Measurements from ENCODE around the gene SAPCD2. TPM values are rescaled to one million over a fixed set of nuclear protein-coding genes. Genes with fewer than 3 reads are reported as not detected.

Gene SAPCD2
- polyA plus RNA-seq, 1 donor from 2014 or later: 0.22 TPM

DNA sequence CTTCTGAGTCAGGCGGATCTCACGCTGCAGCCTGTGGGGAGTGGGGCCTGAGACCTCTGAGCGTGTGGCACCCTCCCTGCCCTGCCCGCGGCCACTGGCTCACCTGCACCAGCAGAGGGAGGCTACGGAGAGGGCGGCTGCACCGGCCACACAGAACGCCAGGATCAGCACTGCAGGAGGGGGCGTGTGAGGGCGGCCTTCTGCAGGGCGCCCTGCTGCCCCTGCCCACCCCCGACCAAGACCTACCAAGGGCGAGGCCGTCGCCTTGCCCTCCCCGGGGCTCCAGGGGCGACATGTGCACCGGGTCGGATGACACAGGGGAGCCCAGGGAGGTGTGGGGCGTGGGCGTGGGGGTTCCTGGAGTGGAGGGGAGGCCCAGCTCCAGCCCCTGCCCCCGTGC is 29.8 kb downstream of the SAPCD2 start:
- Histone ChIP-seq H2AFZ (ENCODE audit: low read depth, low read length) (no peak overlapping the region), H3K9me3 (ENCODE audit: low read length) (no peaks in the 10 kb centered on the region), H3F3A (ENCODE audit: insufficient read depth, low read length, poor library complexity, severe bottlenecking) (no peaks in the 10 kb centered on the region)

DNA sequence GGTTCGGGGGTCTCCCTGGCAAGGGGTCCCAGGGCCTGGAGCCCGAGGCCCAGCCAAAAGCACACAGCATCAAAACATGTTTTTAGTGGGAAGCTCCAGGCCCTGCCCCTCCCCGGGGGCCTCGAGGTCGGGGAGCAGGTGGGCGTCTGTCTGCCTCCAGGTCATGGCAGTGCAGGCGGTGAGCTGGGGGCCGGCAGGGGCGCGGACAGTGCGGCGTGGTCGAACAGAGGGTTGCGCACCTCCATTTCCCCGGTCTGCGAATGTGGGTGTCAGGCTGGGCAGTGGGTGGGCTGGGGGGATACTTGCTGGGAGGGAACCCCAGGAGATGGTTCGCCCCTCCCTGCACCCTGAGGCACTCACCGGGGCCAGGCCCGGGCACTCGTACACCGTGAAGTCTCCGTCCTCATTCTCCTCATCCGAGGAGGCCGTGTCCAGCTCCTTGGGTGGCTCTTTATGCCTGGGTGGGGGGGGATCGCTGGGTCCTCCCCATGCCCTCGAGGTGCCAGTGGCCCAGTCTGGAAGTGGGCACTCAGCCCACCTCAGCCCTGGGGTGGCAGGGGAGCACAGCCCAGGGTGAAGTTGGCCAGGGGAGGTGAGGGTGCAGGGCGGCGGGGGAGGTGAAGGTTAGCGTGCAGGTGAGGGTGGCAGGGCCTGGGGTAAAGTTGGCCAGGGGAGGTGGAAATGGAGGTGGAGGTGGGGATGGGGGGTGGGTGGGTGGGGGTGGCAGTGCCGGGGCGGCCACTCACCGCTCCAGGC is 30.6 kb downstream of the SAPCD2 start:
- Histone ChIP-seq H2AFZ (ENCODE audit: low read depth, low read length) (no peak overlapping the region), H3K27me3 (ENCODE audit: insufficient read depth, low read depth, low read length) (no peaks in the 10 kb centered on the region), H3K9me2 (ENCODE audit: insufficient read depth, low read length) (no peaks in the 10 kb centered on the region), H3K4me2 (ENCODE audit: low read length) (no peak overlapping the region), H3K36me3 (ENCODE audit: insufficient read depth, low read length) (no peaks in the 10 kb centered on the region), H3F3A (ENCODE audit: insufficient read depth, low read length, poor library complexity, severe bottlenecking) (no peaks in the 10 kb centered on the region), H3K9ac (ENCODE audit: low read length) (no peak overlapping the region), H4K20me1 (ENCODE audit: insufficient read depth) (peaks cover 8% of the 10 kb centered on the region), H3K4me3 (ENCODE audit: low read length) (no peak overlapping the region), H3K79me2 (replicated peaks; ENCODE audit: insufficient read depth, low read length) (peaks cover 14% of the 10 kb centered on the region), H3K9me3 (ENCODE audit: low read length) (no peaks in the 10 kb centered on the region), H3K27ac (ENCODE audit: low read length) (no peak overlapping the region)
- TF ChIP-seq EP300 (conservative IDR thresholded peaks at IDR 0.05; ENCODE audit: poor library complexity, severe bottlenecking): no peak
- TF ChIP-seq, protein P1, sequence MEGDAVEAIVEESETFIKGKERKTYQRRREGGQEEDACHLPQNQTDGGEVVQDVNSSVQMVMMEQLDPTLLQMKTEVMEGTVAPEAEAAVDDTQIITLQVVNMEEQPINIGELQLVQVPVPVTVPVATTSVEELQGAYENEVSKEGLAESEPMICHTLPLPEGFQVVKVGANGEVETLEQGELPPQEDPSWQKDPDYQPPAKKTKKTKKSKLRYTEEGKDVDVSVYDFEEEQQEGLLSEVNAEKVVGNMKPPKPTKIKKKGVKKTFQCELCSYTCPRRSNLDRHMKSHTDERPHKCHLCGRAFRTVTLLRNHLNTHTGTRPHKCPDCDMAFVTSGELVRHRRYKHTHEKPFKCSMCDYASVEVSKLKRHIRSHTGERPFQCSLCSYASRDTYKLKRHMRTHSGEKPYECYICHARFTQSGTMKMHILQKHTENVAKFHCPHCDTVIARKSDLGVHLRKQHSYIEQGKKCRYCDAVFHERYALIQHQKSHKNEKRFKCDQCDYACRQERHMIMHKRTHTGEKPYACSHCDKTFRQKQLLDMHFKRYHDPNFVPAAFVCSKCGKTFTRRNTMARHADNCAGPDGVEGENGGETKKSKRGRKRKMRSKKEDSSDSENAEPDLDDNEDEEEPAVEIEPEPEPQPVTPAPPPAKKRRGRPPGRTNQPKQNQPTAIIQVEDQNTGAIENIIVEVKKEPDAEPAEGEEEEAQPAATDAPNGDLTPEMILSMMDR (IDR thresholded peaks at IDR 0.05; ENCODE audit: poor library complexity, severe bottlenecking): no peak
- no peak for TF ChIP-seq SMC3 (conservative IDR thresholded peaks at IDR 0.05; ENCODE audit: poor library complexity)
- no peak for TF ChIP-seq MXI1 (conservative IDR thresholded peaks at IDR 0.05; ENCODE audit: poor library complexity, severe bottlenecking)
- TF ChIP-seq RAD21 (conservative IDR thresholded peaks at IDR 0.05): no peak
- no peak for TF ChIP-seq EZH2 (IDR thresholded peaks at IDR 0.05; ENCODE audit: borderline replicate concordance, insufficient read depth, low read length, poor library complexity, severe bottlenecking)
- no peak for TF ChIP-seq TAF1 (IDR thresholded peaks at IDR 0.05; ENCODE audit: low read depth)
- TF ChIP-seq, protein P2, sequence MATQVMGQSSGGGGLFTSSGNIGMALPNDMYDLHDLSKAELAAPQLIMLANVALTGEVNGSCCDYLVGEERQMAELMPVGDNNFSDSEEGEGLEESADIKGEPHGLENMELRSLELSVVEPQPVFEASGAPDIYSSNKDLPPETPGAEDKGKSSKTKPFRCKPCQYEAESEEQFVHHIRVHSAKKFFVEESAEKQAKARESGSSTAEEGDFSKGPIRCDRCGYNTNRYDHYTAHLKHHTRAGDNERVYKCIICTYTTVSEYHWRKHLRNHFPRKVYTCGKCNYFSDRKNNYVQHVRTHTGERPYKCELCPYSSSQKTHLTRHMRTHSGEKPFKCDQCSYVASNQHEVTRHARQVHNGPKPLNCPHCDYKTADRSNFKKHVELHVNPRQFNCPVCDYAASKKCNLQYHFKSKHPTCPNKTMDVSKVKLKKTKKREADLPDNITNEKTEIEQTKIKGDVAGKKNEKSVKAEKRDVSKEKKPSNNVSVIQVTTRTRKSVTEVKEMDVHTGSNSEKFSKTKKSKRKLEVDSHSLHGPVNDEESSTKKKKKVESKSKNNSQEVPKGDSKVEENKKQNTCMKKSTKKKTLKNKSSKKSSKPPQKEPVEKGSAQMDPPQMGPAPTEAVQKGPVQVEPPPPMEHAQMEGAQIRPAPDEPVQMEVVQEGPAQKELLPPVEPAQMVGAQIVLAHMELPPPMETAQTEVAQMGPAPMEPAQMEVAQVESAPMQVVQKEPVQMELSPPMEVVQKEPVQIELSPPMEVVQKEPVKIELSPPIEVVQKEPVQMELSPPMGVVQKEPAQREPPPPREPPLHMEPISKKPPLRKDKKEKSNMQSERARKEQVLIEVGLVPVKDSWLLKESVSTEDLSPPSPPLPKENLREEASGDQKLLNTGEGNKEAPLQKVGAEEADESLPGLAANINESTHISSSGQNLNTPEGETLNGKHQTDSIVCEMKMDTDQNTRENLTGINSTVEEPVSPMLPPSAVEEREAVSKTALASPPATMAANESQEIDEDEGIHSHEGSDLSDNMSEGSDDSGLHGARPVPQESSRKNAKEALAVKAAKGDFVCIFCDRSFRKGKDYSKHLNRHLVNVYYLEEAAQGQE (IDR thresholded peaks at IDR 0.05; ENCODE audit: borderline replicate concordance): no peak
- TF ChIP-seq POLR2AphosphoS5 (IDR thresholded peaks at IDR 0.05): no peak

More for the DNA sequence above, 29.8 kb downstream of the SAPCD2 start:
- peaks cover 20% of the 10 kb centered on the region for H3K79me2 ChIP-seq (replicated peaks; ENCODE audit: insufficient read depth, low read length)
- no peak overlapping the region for H3K4me2 ChIP-seq (ENCODE audit: low read length)
- H3K27me3 ChIP-seq (ENCODE audit: insufficient read depth, low read depth, low read length): no peaks in the 10 kb centered on the region
- no peak overlapping the region for H3K4me3 ChIP-seq (ENCODE audit: low read length)
- no peaks in the 10 kb centered on the region for H3K9me2 ChIP-seq (ENCODE audit: insufficient read depth, low read length)
- TF ChIP-seq RAD21 (conservative IDR thresholded peaks at IDR 0.05) (no peak), POLR2AphosphoS5 (IDR thresholded peaks at IDR 0.05) (no peak), MXI1 (conservative IDR thresholded peaks at IDR 0.05; ENCODE audit: poor library complexity, severe bottlenecking) (no peak), TAF1 (IDR thresholded peaks at IDR 0.05; ENCODE audit: low read depth) (no peak), EP300 (conservative IDR thresholded peaks at IDR 0.05; ENCODE audit: poor library complexity, severe bottlenecking) (no peak), SMC3 (conservative IDR thresholded peaks at IDR 0.05; ENCODE audit: poor library complexity) (no peak), EZH2 (IDR thresholded peaks at IDR 0.05; ENCODE audit: borderline replicate concordance, insufficient read depth, low read length, poor library complexity, severe bottlenecking) (no peak)
- TF ChIP-seq, protein P2 (IDR thresholded peaks at IDR 0.05; ENCODE audit: borderline replicate concordance): no peak
- TF ChIP-seq, protein P1 (IDR thresholded peaks at IDR 0.05; ENCODE audit: poor library complexity, severe bottlenecking): no peak
- H3K9ac ChIP-seq (ENCODE audit: low read length): no peak overlapping the region
- no peak overlapping the region for H3K27ac ChIP-seq (ENCODE audit: low read length)
- no peaks in the 10 kb centered on the region for H3K36me3 ChIP-seq (ENCODE audit: insufficient read depth, low read length)
- H4K20me1 ChIP-seq (ENCODE audit: insufficient read depth): peaks cover 13% of the 10 kb centered on the region
